ENCODE data around the gene PBX4.

Gene PBX4

DNA sequence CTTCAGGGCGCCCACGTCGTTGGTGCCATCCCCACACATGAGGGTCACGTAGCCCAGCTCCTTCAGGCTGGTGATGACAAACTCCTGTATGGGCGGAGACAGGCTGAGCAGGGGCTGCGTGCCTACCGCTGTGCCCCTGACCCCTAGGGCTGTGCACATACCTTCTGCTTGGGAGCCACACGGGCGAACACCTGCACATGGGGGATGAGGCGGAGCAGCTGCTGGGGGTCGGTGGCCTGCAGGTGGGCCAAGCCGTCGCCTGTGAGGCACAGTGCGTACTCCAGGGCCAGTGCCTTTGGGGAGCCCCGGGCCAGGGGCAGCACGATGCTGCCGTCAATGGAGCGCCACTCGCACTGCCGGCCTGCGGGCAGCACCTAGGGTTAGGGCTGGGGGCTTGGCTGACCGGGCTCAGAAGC is 31.1 kb upstream of the PBX4 start:
- DNase-seq (ENCODE audit: low read depth in 2 of 3, low spot score in 1 of 3) = no peak

DNA sequence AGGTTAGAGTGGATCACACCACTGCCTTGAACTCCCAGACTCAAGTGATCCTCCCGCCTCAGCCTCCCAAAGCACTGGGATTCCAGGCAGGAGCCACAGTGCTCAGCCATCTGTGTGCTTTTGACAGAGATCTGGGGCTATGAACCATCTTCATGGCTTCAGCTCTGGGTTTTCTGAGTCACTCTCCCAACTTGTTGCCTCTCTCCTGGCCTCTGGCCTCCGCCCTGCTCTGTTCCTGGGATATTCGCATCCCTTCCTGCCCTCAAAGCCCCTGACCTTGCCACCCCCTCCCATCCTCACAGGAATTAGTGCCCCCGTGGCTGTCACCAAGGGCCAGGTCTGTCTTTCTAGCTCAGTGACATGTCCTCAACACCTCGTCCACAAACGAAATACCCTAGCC is 30.7 kb upstream of the PBX4 start:
- no peak for DNase-seq (ENCODE audit: low read depth in 2 of 3, low spot score in 1 of 3)

DNA sequence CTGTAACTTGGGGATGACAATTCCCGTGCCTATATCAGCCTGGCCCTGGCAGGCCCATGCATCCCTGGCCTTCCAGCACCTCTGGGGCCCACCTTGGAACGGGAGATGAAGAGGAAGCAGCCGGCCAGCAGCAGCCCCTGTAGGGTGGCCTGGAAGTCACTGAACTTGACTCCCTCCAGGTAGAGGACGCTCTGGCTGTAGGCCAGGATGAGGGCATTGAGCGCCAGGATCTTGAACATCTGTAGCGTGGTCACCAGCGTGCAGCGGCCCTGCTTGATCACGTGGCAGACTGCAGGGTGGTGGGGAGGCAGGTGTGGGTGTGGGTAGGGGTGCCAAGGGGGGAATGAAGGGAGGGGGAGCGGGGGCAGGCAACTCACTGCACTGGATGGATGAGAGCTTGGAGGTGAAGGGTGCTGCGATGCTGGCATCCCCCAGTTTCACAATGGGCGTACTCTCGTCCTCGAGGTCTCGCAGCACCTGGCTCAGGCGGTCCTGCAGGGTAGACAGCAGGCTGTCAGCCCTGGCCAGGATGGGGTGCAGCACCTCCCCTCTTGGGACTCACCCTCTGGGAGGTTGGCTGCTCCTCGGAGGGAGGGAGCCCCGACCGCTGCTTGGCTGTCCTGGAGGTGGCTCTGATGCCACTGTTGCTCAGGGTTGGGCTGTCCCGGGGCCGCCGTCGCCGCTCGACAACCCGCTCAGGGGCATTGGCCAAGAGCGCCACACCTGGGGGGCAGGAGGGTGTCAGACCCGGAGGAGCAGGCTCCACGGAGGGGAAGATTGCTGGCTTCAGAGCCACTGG is 28.7 kb upstream of the PBX4 start:
- DNase-seq (ENCODE audit: low read depth in 2 of 3, low spot score in 1 of 3) = no peak

DNA sequence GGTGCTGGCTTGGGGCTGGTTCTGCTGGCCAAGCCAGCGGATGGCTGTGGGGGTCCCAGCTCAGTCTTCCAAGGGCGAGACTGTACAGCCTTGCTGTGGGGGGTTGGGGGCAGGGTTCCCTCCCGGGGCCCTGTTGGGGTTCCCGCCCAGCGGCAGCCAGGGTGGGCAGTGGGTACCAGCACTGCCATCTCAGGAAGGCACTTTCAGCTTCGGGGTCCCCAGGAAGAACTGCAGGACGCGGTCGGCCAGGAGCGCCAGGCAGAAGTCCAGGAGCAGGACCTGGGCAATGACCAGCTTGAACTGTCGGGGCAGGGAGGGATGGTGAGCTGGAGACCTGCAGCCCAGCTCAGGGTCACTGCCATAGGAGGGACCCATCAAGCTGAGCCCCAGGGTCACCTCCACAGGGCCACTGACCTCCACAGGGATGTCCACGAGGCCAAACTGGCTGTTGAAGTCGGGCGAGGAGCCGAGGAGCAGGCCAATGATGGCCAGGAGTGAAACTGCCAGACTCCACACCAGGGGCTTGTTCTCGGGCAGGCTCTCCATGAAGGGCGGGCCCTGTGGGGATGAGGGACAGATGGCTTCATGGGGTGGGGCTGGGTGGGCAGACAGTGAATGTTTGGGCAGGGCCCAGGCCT is 26.9 kb upstream of the PBX4 start:
- DNase-seq (ENCODE audit: low read depth in 2 of 3, low spot score in 1 of 3) = no peak

DNA sequence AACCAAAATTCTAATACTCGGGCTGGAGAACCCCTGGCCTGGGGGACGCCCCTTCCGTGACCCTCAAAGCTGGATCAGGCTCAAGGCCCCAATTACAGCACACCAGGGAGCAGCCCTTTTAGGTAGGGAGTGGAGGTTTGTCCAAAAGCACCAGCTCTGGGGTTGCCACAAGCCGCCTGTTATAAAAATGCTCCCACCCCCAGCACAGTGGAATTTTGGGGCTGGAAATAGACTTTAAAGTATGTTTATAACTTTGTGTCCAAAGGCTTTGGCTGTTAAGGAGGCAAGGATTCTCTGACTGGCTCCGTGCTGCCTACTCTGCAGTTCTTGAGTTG is 25.5 kb upstream of the PBX4 start:
- no peak for DNase-seq (ENCODE audit: low read depth in 2 of 3, low spot score in 1 of 3)

DNA sequence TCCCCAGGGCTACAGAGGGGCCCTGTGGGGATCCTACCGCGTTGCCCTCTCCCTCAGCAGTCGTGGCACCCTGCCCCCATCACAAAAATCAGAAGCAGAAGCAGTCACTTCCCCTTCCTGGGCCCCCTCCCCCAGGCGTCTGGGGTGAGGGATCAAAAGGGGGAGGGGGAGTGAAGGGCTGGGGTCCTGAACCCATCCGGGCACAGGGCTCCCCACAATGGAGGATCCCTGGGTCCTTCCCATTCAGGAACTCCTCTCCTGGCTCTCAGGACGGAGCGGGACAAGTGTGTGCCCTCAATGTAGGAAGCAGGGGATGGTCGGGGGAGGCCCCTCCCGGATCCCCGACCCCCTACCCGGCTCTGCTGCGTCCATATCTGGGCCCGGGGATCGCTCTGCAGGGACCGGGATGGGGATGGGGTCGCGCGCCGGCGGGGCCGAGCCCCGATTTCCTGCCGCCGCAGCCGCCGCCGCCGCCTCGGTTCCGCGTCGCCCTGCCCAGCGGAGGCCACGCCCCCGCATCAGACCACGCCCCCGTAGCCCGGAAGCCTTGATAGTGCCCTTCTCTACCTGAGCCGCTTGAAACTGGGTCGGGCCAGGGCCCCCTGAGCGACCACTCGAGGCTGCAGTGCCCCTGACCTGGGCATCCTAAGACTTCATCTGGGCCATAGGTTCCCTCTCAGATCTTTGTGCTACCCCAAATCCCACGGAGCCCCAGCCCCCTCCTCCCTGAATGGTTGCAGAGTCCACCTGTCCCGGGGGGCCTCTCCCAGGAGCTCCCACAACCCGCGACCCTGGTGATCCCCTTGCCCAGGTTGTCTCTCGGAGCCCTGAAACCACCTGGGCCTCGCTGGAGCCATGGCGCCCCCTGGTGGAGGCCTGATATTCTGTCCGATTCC is 24.9 kb upstream of the PBX4 start, which contains the start of gene GMIP:
TSS of gene GMIP (minus strand) at position 500 of the 896 bp plus-strand sequence. CDS start at position 372, 128 bp downstream.
- peak; percentile 67 to 85 (median 78) for DNase-seq (ENCODE audit: low read depth in 2 of 3, low spot score in 1 of 3)

DNA sequence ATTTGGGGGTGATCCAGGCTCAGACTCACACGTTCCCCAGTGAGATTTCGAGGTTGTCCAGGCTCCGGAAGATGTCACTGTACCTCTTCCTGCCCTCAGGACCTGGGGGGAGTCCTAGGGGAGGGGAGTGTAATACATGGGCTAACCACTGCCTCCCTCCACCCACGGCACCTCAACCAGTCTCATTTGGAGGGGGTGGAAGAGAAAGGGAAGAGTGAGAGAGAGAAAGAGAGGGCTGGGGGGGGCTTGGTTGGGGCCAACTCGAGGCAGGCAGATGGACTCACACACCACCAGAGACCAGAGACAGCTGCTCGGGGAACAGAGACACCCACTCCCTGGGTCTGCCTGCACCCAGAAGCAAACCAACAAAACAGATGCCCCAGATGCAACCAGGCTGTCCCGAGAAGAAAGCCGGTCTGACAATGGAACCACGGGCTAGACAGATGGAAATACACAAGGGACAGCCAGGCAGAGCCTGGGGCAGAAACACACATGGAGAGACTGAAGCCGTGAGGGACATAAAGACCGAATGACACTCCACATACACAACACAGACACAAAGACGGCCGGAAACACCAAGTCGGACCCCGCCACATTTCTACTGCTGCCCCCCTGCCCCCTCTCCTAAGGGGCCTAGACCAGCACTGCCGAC is 24.1 kb upstream of the PBX4 start:
- no peak for DNase-seq (ENCODE audit: low read depth in 2 of 3, low spot score in 1 of 3)

DNA sequence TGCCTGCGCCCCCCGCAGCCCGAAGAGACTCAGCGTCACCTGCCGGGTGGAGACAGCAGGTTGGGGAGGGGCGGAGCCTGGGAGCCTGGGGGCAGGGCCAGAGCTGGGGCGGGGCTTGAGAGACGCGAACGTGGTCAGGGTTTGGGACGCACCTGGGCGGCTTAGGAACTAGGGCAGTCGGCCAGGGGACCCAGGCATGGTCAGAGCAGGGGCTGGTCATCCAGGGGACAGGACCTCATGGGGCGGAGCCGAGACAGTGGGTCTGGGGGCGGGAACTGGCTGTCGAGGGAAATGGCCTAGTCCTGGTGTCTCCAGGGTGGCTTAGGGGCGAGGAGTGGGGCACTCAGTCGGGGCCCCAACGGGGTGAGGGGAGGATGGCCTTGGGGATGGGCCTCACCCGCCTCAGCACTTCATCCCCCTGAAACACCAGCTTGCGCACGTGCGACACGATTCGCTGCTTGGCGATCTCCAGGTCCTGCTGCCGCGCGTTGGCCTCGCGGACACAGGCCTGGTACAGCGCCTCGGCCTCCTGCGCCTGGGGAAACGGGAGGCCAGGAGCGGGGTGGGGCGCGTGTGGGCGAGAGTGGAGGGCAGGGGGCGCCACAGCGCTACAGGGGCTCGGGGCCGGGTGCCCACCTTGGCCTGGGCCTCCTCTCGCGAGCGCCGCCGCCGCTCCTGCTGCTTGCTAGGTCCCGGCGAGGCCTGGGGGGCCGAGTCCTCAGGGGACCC is 19.2 kb upstream of the PBX4 start:
- no peak for DNase-seq (ENCODE audit: low read depth in 2 of 3, low spot score in 1 of 3)

DNA sequence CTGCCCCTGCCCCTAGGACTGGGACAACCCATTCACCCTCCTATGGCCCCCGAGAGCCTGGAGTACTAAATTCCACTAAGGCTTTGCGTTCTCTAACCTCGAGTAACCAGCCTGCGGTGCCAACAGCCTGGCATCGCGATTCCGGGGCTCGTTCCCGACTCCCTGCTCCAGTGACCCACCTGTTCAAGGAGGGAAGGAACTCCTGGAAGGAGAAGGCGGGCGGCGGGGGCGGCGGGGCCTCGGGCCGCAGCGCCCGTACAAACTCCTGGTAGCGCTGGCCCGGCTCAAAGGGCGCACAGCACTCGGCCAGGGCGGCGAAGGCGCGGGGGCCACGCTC is 18.7 kb upstream of the PBX4 start:
- no peak for DNase-seq (ENCODE audit: low read depth in 2 of 3, low spot score in 1 of 3)

DNA sequence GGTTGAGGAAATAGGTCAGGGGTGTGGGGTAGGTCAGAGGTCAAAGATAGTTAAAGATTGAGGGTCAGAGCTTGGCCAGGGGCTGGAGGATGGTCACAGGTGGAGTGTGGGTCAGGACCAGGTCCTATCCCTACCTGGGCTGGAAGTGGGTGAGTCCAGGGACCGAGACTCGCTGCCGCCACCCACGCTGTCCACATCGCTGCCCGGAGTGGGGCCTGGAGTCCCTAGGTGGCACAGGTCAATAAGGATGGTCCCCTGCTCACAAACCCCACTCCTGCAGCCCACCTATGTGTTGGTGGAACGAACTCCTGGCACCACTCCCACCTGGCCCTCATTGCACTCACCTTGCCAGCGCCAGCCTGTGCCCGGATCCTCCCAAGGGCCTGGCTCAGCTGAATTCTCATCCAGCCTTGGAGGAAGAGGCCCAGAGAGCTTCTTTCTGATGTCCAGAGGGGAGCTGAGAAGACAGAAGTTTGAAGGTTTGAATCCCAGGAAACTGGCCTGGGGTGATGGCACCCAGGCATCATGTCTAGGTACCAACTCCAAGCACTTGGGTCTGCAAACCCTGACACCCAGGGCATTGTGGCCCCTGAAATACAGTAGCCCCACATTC is 18.2 kb upstream of the PBX4 start:
- DNase-seq (ENCODE audit: low read depth in 2 of 3, low spot score in 1 of 3) = no peak

DNA sequence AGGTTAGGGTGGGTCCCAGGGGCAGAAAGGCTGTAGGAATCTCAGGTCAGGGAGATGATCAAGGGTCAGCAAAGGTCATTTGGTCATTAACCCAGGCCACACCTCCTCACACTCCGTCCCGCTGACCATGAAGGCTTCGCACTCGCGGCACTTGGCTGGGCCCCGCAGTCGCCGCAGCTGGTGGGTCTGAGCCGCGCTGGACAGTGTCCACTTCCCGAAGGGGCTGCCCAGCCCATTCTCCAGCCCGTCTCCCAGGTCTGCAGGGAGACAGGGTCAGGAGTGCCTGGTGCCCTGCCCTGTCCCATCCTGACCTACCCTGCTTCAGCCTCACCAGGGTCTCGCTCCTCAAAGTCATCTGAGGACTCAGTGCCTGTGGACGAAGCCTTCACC is 16.8 kb upstream of the PBX4 start:
- no peak for DNase-seq (ENCODE audit: low read depth in 2 of 3, low spot score in 1 of 3)

DNA sequence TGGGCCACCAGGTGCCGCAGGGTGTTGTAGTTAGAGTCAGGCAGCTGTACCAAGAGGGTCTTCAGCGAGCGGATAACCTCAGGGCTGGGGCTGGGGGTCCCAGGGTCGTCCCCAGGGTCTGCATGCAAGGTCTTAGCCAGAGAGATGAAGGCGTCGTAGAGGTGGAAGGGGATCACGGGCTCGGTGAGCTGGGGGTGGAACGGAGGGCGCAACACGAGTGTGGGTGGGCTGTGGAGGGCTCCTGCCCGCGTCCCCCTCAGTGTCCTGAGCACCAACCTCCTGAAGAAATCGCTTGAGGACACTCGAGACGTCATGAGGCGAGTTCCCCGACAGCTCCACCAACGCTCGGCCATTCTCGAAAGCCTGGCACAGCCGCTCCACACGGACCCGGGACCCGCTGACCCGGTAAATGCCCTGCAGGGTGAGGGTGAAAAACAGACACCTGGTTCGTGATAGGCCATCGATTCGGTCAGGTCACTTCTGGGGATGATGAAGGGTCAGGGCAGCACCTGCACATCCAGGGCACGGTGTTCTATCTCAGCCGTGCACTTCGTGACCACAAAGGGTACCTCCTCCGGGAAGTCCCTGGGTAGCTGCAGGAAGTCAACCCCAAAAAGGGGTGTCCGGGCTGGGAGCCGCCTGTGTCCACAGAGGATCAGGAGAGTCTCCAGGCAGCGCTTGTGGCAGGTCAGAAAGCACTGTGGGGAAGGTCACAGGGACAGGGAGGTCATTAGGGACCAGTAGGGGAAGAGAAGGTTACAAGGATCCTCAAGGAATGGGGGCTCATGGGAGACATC is 16.2 kb upstream of the PBX4 start:
- DNase-seq (ENCODE audit: low read depth in 2 of 3, low spot score in 1 of 3) = no peak

DNA sequence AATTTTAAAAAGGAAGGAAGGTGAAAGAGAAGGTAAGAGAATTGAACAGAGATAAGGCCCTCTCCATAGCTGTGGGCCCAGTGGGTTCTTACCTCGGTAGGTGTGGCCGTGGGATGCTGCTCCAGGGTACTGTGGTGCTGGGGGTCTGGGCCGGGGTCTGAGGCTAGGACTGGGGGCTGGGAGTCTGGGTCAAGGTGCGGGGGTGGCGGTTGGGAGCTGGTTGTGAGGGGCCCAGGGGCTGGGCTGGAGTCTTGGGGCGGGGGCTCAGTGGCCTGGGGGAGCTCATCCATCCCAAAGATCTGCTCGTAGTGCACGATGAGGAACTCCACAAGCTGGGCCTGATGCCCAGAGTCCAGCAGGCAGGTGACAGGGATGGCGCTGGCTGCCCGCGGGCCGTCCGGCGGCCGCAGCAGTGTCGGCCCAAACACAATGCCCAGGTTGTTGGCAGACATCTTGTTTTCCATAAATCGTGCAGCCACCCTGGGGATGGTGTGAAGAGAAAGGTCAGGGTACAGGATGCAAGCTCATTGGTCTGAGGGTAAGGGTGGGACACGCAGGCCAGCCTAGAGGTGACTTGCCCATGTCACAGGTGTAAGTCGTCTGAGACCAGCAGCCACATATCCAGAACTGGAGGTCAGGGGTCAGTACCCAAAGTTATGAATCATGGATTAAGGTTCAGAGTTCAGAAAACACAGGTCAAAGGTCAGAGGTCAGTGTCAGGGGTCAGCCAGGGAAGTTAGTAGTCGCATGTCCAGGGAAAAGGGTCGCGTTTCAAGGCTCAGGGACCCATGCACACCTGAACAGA is 15.4 kb upstream of the PBX4 start:
- no peak for DNase-seq (ENCODE audit: low read depth in 2 of 3, low spot score in 1 of 3)

DNA sequence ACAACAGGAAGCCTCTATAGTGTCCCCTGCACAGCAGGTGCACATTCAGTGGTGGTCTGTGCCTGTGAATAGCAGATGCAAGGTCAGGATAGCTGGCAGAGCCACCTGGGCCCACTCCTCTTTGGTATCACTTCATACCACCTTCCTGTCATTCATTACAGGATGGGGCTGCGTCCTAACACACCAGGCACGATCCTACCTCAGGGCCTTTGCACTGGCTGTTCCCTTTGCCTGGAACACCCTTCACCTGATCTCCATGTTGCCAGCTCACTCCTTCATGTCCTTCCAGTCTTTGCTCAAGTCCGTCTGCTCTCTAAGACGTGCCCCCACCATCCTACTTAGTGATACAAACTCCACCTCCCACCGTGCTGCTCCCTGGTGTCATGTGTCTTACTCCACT is 14.2 kb upstream of the PBX4 start:
- DNase-seq (ENCODE audit: low read depth in 2 of 3, low spot score in 1 of 3) = no peak

DNA sequence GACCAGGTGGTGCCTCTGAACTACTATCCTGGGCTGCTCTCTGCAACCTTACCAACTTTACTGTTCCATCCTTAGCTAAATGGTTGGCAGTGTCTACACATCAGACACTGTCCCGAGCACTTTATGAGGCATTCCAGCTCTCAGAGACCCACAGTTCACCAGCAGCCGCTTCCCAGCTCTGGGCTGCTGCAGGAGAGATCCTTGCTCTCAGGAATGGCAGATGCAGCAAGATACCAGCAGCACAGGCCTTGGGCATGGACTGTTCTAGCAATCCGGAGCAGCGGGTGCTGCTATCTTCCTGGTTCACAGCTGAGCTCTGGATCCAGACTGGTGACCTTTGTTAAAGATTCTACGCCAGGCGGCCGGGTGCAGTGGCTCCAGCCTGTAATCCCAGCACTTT is 12.9 kb upstream of the PBX4 start:
- no peak for DNase-seq (ENCODE audit: low read depth in 2 of 3, low spot score in 1 of 3)

DNA sequence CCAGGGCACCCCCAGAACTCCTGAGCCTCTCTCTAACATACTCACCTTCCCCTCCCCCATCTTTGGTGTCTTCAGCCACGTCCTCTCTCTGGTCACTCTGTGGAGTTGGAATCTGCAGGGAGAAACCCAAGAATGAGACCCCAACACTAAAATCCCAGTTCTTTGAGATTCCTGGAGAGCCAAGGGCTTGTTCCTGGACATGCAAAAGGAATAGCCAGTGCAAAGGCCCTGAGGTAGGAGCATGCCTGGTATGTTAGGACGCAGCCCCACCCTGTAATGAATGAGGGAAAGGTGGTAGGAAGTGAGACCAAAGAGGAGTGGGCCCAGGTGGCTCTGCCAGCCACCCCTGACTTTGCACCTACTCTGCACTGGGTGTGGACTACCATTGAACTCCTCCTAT is 11.9 kb upstream of the PBX4 start:
- DNase-seq (ENCODE audit: low read depth in 2 of 3, low spot score in 1 of 3) = no peak

DNA sequence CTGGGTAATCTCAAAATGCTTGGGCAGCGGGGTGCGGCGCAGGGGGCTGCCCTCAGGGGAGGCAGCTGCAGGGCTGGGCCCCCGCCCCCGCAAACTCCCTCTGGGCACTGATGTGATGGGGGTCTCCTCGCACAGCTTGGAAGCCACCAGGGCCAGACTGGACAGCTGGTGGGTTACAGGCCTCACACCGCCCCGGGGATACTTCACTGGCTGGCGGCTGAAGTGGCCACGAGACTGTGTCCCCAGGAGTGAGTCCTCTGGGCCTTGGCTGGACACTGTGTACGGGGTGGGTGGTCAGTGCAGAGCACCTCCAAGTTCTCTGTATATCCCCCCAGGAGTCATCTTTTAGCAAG is 11.6 kb upstream of the PBX4 start:
- DNase-seq (ENCODE audit: low read depth in 2 of 3, low spot score in 1 of 3) = no peak

DNA sequence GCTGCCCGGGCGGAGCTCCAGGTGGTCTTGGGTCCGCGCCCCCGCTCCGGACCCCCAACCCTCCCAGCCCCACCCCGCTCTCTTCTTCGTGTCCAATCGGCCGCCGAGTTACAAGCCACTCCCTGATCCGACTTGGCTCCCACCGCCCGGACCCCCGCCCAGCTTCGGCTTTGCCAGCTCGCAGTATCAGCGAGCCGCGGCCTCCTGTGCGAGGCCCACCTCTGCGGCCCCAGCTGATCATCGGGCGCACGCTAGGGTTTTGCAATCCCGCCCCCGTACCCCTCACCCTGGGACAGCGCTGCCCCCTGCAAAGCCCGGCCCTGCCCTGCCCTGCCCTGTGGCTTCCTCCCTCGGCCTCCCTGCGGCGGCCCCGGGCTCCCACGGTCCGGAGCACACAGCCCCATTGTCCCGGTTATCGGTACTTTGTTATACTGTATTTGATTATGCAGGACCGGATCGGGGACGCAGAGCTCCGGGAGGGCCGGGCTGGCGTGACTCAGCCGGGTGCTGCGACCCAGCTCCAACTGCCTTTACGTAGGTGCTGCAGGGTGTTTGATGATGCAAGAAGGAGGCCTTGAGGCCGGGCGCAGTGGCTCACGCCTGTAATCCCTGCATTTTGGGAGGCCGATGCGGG is 10.1 kb upstream of the PBX4 start:
- peak in 2 of 3 donors; percentile 23 for DNase-seq (ENCODE audit: low read depth in 2 of 3, low spot score in 1 of 3)
